Measurements from ENCODE around the gene TNNI3K. TPM values are rescaled to one million over a fixed set of nuclear protein-coding genes. Genes with fewer than 3 reads are reported as not detected.
A peak's percentile ranks its signal among the peaks of the same experiment; 100 is the strongest.

Gene TNNI3K
- total RNA-seq, 1 experiment from 2014 or later, result not detected

DNA sequence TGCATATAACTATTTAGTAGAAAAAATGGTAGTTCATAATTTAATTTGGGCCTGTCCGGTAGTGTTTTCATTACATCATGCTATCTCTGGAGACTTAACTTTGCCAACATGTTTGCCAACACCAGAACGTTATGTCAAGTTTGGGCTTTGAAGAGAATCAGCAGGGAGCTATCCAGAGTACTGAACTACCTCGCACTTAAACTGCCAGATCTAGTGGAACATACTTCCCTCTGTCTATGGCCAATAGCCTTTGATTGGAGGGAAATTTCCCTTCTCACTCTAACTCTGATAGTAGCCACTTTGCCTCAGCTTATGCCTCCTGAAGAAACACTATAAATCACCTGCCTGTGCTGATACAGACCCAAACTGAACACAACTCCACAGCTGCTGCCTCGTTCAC is 267.2 kb downstream of the TNNI3K start:
- CTCF ChIA-PET, result no interaction called here
- H3K27me3 ChIP-seq (ENCODE audit: low read length), result peaks cover 21% of the 10 kb centered on the region
- TF ChIP-seq CTCF (conservative IDR thresholded peaks at IDR 0.05; ENCODE audit: low read depth, low read length) (no peak), EZH2 (IDR thresholded peaks at IDR 0.05; ENCODE audit: low read length, unreplicated experiment) (no peak), EZH2phosphoT487 (IDR thresholded peaks at IDR 0.05; ENCODE audit: borderline replicate concordance, low read length) (no peak)
- no peak overlapping the region for H3K4me3 ChIP-seq (ENCODE audit: low read length)
- H3K4me1 ChIP-seq (ENCODE audit: insufficient read depth, low read length), result no peaks in the 10 kb centered on the region
- no peaks in the 10 kb centered on the region for H3K9me3 ChIP-seq (ENCODE audit: low read length)
- ATAC-seq (no peak), DNase-seq (peak; percentile 61)
- BruUV-seq (replicated peaks), result no TSS peak
- POLR2A ChIA-PET (ENCODE audit: unreplicated experiment), result interaction anchor here (0.6 kb wide), 1 partner anchor 187 kb away, joined by 3 read pairs; no protein-coding TSS in a partner anchor
- H3K4me2 ChIP-seq (ENCODE audit: low read length), result no peak overlapping the region
- H3K9ac ChIP-seq (ENCODE audit: low read length), result no peak overlapping the region
- no peak overlapping the region for H2AFZ ChIP-seq (ENCODE audit: low read length)
- no peak overlapping the region for H3K27ac ChIP-seq (ENCODE audit: low read length)
- no peaks in the 10 kb centered on the region for H3K9me2 ChIP-seq (replicated peaks; ENCODE audit: low read length)
- no peaks in the 10 kb centered on the region for H3F3A ChIP-seq (ENCODE audit: low read length, unreplicated experiment)
- no peaks in the 10 kb centered on the region for H4K20me1 ChIP-seq (ENCODE audit: low read length)
- intact Hi-C loops (cut with micrococcal nuclease), result loop anchor here (10.0 kb wide), 1 partner anchor 658 kb away; no protein-coding TSS in a partner anchor
- no peaks in the 10 kb centered on the region for H3K79me2 ChIP-seq (ENCODE audit: low read length)
- no peaks in the 10 kb centered on the region for H3K36me3 ChIP-seq (ENCODE audit: low read depth, low read length)

DNA sequence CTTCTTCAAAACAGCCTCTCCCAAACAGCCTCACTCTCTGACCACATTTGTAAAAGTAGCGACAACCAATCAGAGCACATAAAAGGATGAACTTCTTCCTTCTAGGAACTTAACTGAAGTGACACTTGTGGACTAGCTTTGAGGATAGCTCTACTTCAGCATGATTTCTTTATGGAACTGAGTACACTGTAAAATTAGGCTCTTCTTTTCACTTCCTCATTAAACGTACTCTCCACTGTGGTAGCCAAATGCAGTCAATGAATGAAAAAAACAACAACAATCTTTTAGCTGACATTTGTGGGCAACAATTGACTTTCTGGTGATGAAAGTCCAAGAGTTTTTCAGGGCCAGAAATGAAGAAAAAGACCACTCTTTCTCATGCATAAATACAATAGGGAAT is 267.7 kb downstream of the TNNI3K start:
- H3K4me3 ChIP-seq (ENCODE audit: low read length), result no peak overlapping the region
- H3K9ac ChIP-seq (ENCODE audit: low read length), result no peak overlapping the region
- no peaks in the 10 kb centered on the region for H3K79me2 ChIP-seq (ENCODE audit: low read length)
- H3K9me3 ChIP-seq (ENCODE audit: low read length), result no peaks in the 10 kb centered on the region
- peaks cover 22% of the 10 kb centered on the region for H3K27me3 ChIP-seq (ENCODE audit: low read length)
- ChIA-PET CTCF (no interaction called here), POLR2A (ENCODE audit: unreplicated experiment) (interaction anchor here (0.6 kb wide), 1 partner anchor 186 kb away, joined by 3 read pairs; no protein-coding TSS in a partner anchor)
- no peaks in the 10 kb centered on the region for H3K4me1 ChIP-seq (ENCODE audit: insufficient read depth, low read length)
- intact Hi-C loops (cut with micrococcal nuclease), result loop anchor here (10.0 kb wide), 1 partner anchor 658 kb away; no protein-coding TSS in a partner anchor
- H3F3A ChIP-seq (ENCODE audit: low read length, unreplicated experiment), result no peaks in the 10 kb centered on the region
- no peak overlapping the region for H3K27ac ChIP-seq (ENCODE audit: low read length)
- DNase-seq, result no peak
- no peaks in the 10 kb centered on the region for H3K9me2 ChIP-seq (replicated peaks; ENCODE audit: low read length)
- TF ChIP-seq EZH2phosphoT487 (IDR thresholded peaks at IDR 0.05; ENCODE audit: borderline replicate concordance, low read length), result no peak
- TF ChIP-seq CTCF (conservative IDR thresholded peaks at IDR 0.05; ENCODE audit: low read depth, low read length), result no peak
- no peak for TF ChIP-seq EZH2 (IDR thresholded peaks at IDR 0.05; ENCODE audit: low read length, unreplicated experiment)
- no TSS peak for BruUV-seq (replicated peaks)
- no peak overlapping the region for H2AFZ ChIP-seq (ENCODE audit: low read length)
- no peak overlapping the region for H3K4me2 ChIP-seq (ENCODE audit: low read length)
- H3K36me3 ChIP-seq (ENCODE audit: low read depth, low read length), result no peaks in the 10 kb centered on the region
- no peaks in the 10 kb centered on the region for H4K20me1 ChIP-seq (ENCODE audit: low read length)
- no peak for ATAC-seq

DNA sequence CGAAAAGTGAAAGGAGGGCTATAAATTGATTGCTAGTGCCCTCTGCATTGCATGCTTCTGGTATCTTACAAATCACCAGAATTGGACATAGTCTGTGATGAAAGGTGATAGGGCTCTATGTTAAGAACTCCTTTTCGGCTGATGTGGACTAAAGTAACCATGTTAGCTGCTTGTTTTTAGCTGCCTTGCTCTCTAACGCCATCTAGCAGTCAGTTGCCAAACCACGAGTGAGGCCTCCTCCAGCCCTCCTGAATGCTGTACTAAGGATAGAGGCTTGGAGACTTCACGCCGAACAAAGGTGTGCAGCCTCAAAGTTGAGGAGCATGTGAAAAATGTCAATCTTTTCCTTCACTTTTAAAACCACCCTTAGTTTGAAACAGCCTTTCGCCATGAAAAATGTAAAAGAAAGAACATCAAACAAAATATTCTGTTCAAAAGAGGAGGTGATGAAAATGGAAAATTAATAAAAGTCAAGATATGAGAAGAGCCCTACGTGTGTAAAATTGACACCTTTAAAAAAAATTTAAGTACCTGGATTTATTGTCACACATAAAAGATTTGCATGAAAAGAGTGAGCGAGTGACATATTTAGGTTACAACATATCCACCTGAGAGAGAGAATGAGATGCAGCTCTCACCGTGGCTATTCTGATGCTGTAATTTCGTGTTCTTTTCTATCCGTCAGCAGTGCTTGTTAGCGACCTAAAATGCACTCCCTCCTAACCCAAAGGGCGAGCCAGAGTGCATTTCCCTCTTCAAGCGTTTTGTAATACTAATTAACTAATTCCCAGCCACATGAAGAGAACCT is 269.1 kb downstream of the TNNI3K start:
- DNase-seq (peak; percentile 72), ATAC-seq (peak; percentile 91)
- ChIA-PET CTCF (interaction anchor here (1.0 kb wide), 1 partner anchor 664 kb away, joined by 5 read pairs; no protein-coding TSS in a partner anchor), POLR2A (ENCODE audit: unreplicated experiment) (no interaction called here)
- Histone ChIP-seq H3K79me2 (ENCODE audit: low read length) (no peaks in the 10 kb centered on the region), H3K4me3 (ENCODE audit: low read length) (no peak overlapping the region), H3F3A (ENCODE audit: low read length, unreplicated experiment) (no peaks in the 10 kb centered on the region), H3K9me3 (ENCODE audit: low read length) (no peaks in the 10 kb centered on the region), H2AFZ (ENCODE audit: low read length) (no peak overlapping the region), H3K4me1 (ENCODE audit: insufficient read depth, low read length) (no peaks in the 10 kb centered on the region), H4K20me1 (ENCODE audit: low read length) (no peaks in the 10 kb centered on the region), H3K9me2 (replicated peaks; ENCODE audit: low read length) (no peaks in the 10 kb centered on the region), H3K4me2 (ENCODE audit: low read length) (no peak overlapping the region), H3K27ac (ENCODE audit: low read length) (no peak overlapping the region), H3K27me3 (ENCODE audit: low read length) (peaks cover 30% of the 10 kb centered on the region), H3K36me3 (ENCODE audit: low read depth, low read length) (no peaks in the 10 kb centered on the region), H3K9ac (ENCODE audit: low read length) (no peak overlapping the region)
- BruUV-seq (replicated peaks), result no TSS peak
- intact Hi-C loops (cut with micrococcal nuclease), result loop anchor here (2.0 to 10.0 kb wide), 2 partner anchors 184 to 660 kb away; no protein-coding TSS in a partner anchor
- TF ChIP-seq EZH2 (IDR thresholded peaks at IDR 0.05; ENCODE audit: low read length, unreplicated experiment), result no peak
- peak; percentile 87 for TF ChIP-seq CTCF (conservative IDR thresholded peaks at IDR 0.05; ENCODE audit: low read depth, low read length)
